Lower leg skin (tissue), 3 donors: Measurements from ENCODE around the gene CNOT6L.

Source experiments
- CTCF ChIP-seq, 3 donors: fragments of 450-650 bp; IDR thresholded peaks; one replicate each; pipeline ENCODE4 v1.5.1; 2016; ENCODE audit warnings: antibody characterized with exemption in 3 of 3, mild to moderate bottlenecking in 3 of 3, moderate library complexity in 2 of 3
- POLR2A ChIP-seq, 2 donors: fragments of 450-650 bp; IDR thresholded peaks; one replicate each; pipeline ENCODE4 v1.6.1; 2016 to 2017; ENCODE audit warnings: antibody characterized with exemption in 2 of 2, mild to moderate bottlenecking in 1 of 2, moderate library complexity in 1 of 2

DNA sequence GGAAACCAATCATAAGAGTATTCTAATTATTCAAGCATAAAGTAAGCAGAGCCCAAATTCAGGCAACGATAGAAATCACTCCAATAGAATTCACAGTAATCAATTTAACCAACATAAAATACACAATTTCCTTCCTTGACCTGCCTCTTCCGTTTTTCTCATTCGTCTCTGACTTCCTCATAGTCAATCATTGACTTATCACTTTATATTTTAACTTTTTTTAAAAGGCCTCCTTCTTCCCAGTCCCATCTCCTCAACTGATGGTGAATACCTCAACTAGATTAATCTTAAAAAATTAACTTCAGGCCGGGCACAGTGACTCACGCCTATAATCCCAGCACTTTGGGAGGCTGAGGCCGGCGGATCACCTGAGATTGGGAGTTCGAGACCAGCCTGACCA, 13.3 kb downstream of the CNOT6L start:
- no peak for TF ChIP-seq CTCF (IDR thresholded peaks at IDR 0.05)
- no peak for TF ChIP-seq POLR2A (IDR thresholded peaks at IDR 0.05)
